GM21390 (cell line): ENCODE results near the gene LAMA3.

Experiments
- ATAC-seq: cut with Tn5 transposase; IDR thresholded peaks from one replicate; pipeline ENCODE4 v1.9.1; 2021; ENCODE audit not compliant: unreplicated experiment

LAMA3 gene

DNA sequence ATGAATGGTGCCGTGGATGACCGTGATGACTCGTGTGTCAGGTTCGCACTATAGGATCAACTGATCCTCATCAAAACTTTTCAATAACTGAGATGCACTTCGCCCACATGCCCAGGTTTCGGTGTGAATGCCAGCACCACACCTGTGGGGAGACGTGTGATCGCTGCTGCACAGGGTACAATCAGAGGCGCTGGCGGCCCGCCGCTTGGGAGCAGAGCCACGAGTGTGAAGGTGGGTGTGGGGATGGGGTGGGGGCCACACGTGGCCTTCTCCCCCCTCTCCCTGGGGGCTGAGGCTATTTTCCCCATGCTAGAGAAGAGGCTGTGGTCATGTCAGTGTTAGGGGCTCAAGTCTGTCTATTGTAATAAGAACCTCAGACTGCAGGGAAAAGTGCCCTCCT is 69.0 kb downstream of the LAMA3 start:
- no peak for ATAC-seq

DNA sequence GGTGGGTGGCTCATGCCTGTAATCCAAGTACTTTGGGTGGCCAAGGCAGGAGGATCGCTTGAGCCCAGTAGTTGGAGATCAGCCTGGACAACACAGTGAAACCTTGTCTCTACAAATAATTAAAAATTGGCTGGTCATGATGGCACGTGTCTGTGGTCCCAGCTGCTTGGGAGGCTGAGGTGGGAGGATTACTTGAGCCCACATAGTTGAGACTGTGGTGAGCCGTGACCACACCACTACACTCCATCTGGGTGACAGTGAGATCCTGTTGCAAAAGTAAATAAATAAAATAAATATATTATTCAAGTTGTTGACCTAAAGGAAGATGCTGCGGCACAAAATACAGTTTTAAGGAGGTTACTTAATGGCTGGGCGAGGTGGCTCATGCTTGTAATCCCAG is 72.7 kb downstream of the LAMA3 start:
- ATAC-seq, result no peak

GRCh38 chr18:23763343-23763742 is 74.1 kb downstream of the LAMA3 start:
- no peak for ATAC-seq

GRCh38 chr18:23765931-23766330 is 76.7 kb downstream of the LAMA3 start:
- ATAC-seq, result no peak

DNA sequence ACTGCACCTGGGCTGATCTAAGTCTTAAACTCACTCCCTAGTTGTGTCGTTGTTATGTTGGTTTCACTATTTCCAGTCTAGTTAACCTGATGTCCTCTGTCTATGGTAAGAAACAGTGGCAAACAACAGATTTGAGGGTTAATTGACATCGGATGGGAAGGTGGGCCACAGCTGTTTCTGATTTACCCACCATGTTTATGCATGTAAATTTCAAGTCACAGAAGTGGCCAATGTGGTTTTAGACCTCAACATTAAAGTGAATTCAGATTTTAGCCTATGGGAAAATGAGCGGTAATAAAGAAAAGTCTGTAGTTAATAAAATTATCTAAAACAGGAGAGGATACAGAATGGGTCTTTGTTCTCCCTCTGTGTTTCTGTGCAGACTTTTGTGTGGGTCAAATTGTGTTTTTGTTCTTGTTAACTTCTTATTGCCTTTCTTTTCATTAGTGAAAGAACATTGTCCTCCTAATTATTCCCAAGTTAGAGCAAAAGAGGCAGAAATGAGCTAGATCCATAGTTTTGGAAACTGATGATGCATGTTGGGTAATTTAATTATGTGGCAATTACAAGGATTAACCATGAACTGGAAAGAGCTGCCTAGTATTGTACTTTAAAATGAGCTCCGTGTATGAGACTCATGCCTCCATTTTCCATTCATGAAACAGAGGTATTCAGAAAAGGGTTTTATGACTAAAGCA is 83.2 kb downstream of the LAMA3 start:
- no peak for ATAC-seq

- no peak for ATAC-seq
These were observed 87.1 kb downstream of the LAMA3 start for GRCh38 chr18:23776306-23776705.

- ATAC-seq, result no peak
These were observed 89.6 kb downstream of the LAMA3 start for GRCh38 chr18:23778828-23779227.

DNA sequence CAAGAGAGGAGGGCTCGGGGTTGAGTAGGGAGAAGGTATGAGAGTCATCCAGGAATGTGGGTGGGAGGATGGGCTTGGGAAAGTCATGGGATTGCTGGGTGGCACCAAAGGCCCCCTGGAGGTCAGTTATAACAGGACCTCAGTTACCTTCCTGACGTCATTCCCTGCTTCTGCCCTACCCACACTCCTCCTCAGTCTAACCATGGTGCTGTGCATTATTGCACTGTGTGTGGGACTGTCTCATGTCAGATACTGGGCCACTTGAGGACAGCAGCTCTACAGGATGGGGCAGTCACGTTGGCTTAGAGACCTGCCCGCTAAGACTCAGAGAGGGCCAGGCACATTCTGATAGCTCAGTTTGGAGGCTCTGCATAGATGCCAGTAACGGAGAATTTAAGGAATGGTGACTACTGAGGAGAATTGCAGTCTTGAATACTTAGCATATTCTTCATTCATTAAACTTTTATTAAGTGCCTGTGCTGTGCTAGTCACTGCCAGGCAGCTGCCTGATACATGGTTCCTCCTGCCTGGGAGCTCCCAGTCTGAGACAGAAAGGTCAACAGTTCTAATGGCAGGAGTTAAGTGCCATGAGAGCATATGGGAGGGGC is 90.5 kb downstream of the LAMA3 start:
- no peak for ATAC-seq

GRCh38 chr18:23784832-23785245 is 95.6 kb downstream of the LAMA3 start:
- ATAC-seq, result no peak

DNA sequence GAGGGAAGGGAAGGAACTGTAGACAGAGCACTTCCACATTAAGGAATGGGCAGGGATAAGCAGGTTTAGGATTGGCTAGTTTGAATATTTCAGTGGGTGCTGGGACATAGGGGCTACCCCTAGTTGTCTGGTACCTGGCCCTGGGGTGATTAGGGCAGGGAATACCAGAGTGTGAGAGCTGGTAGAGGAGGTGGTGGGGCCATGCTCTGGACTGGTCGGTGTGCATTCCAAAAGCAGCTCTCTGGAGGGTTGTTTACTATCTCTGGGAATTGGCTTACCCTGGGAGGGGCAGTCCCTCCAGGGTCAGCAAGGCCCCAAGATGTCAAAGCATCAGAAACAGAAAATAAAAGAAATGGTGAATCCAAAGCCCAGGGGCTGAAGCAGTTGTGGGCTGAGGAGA is 103.8 kb downstream of the LAMA3 start:
- no peak for ATAC-seq

GRCh38 chr18:23793985-23794867 is 105.0 kb downstream of the LAMA3 start:
- no peak for ATAC-seq

DNA sequence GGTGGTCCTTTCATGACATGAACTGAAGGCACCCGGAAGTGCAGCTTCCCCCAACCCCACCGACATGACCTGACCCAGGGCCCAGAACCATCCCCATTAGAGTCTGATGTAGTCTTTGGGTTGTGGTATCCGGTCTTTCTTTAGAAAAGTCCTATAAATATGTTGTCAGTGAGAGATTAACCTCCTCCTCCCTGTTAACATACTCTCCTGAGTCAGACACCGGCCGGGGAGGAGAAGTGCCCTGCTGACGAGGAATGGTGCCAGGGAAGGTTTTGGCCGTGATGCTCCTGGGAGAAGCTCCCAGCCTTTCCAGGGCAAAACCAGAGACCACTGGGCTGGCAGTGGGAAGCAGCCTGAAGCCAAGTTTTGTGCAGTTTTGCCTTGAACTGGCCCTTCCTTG is 109.0 kb downstream of the LAMA3 start:
- no peak for ATAC-seq

DNA sequence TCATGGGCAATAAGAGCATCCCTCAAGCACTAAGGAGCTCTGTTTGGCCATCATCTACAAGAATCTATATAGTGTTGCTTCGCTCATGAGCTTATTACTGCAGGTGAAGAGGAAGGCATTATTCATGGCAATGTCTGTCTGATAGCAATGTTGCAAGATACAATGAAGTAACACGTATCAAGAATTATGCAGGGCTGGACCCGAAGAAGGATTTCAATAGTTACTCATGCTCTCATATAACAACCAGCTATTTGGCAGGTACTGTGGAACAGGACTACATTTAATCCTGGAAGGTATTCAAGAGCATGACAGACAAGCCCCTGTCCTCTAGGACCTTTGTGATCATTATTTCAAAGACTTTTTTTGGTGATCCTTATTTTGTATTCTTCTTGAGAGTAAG is 109.6 kb downstream of the LAMA3 start:
- no peak for ATAC-seq

DNA sequence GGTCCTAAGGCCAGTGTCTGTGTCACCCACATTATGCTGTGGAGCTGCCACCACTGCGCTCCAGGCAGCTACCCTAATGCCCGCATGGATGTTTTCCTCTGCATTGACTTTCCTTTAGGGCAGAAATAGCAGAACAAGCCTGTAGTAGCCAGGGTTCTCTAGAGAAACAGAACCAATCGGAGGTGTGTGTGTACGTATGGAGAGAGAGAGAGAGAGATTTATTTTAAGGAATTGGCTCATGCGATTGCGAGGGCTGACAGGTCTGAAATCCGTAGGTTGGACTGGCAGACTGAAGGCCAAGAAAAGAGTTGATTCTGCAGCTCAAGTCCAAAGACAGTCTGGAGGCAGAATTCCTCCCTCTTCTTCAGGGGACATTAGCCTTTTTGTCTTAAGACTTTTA is 110.3 kb downstream of the LAMA3 start:
- no peak for ATAC-seq

- no peak for ATAC-seq
These were observed 111.6 kb downstream of the LAMA3 start for GRCh38 chr18:23800902-23801301.

DNA sequence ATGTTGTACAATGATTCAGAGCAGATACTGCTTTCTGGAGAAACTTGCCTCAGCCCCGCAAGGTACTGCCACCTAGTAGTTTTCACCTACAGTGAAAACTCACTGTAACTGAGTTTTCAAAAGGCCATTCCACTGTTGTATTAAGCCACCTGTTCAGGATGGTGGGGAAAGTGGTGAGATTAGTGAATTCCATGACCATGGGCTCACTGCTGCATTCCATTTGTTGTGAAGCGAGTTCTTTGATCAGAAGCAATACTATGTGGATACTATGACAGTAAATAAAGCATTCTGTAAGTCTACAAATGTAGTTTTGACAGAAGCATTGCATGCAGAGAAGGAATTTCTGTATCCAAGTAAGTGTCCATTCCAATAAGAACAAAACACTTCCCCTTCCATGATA is 113.6 kb downstream of the LAMA3 start:
- no peak for ATAC-seq

DNA sequence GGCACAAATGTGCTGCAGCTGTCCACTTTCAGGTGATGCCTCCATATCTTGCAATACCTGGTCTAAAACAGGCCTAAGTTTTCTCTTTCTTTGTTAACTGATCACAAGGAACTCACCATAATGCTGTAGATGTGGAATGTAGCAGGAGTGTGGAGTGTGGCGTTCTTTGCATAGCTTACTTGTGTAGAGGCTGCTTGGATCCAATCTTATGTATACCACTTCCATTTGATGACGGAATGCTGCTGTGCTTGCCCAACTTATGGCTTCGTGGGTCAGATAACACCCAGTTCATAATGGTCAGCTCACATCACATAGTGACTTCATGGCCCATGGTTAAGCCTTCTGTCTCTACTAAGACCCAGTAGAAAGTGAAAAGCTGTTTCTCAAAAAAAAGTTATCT is 114.5 kb downstream of the LAMA3 start:
- ATAC-seq, result no peak

DNA sequence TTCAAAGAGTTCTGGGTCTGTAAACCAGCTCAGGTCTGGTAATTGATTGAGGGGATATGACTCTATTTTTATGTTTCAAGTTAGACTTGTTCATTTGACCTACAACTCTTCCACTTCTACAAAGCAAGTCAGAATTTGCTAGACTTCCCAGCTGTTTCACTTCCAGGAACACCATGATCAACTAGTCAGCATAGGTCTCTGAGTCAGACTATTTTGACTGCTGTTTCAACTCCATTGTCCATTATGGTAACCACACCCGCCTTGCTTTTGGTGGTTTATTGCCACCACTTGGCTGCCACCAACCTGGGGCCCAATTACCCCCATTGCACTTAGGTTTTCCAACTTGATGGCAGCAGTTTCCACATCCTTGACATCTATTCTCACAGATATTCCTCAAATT is 116.6 kb downstream of the LAMA3 start:
- no peak for ATAC-seq

- ATAC-seq, result no peak
These were observed 120.2 kb downstream of the LAMA3 start for GRCh38 chr18:23809415-23809814.

- ATAC-seq, result no peak
These were observed 121.1 kb downstream of the LAMA3 start for GRCh38 chr18:23810396-23810795.

DNA sequence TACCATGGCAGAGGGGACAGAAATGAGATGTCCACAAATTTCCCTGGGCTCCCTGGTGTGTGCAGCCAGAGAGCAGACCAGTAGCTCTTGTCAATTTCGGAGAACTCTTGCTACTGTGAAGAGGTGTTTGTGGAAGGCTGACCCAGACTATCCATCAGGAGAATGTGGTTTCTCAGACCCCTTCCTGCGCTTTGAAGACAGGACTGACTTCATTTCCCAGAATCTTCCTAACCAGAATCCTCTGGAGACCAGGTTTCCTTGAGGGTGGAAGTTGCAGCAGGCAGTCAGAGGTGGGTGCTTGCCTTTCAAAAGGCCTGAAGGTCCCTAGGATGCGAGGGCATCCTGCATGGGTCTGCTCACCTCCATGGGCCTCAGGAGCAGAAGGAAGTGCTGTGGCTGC is 121.9 kb downstream of the LAMA3 start:
- no peak for ATAC-seq
